IPS-NIHi7 (cell line): Measurements from ENCODE around the gene OTOA.
A peak's percentile ranks its signal among the peaks of the same experiment; 100 is the strongest.
"Not testable (repeated sequence)": the region's sequence is repeated elsewhere in the genome, so short reads cannot be mapped to it uniquely, and the experiment has no call there.

Experiments used
- DNase-seq: peaks from one replicate; pipeline ENCODE4 v3.0.0; 2012; ENCODE audit warnings: mixed read lengths; ENCODE audit errors: extremely low spot score

Gene OTOA

GRCh38 chr16:21663889-21664647, at the start of gene OTOA:
OTOA (plus strand) TSS chr16:21663968; CDS start chr16:21678515, 14,547 bp downstream.
- peak; percentile 64 for DNase-seq

GRCh38 chr16:21614896-21615295, 48.9 kb upstream of the OTOA start:
- no peak for DNase-seq

GRCh38 chr16:21617607-21618006, 46.2 kb upstream of the OTOA start:
- DNase-seq, result no peak

GRCh38 chr16:21618281-21618680, 45.5 kb upstream of the OTOA start:
- no peak for DNase-seq

- no peak for DNase-seq
These were observed 43.9 kb upstream of the OTOA start for GRCh38 chr16:21619765-21620425.

- DNase-seq, result no peak
These were observed 43.2 kb upstream of the OTOA start for GRCh38 chr16:21620592-21620991.

- no peak for DNase-seq
These were observed 41.2 kb upstream of the OTOA start for GRCh38 chr16:21622545-21622944.

- no peak for DNase-seq
These were observed 38.7 kb upstream of the OTOA start for GRCh38 chr16:21625026-21625425.

- DNase-seq, result no peak
These were observed 37.0 kb upstream of the OTOA start for GRCh38 chr16:21626659-21627277.

- DNase-seq, result no peak
These were observed 35.5 kb upstream of the OTOA start for GRCh38 chr16:21628121-21628726.

- DNase-seq, result no peak
These were observed 35.0 kb upstream of the OTOA start for GRCh38 chr16:21628772-21629171.

GRCh38 chr16:21629616-21630539, 33.9 kb upstream of the OTOA start:
- not testable (repeated sequence) for DNase-seq

GRCh38 chr16:21630866-21631265, 32.9 kb upstream of the OTOA start:
- not testable (repeated sequence) for DNase-seq

GRCh38 chr16:21631376-21631775, 32.4 kb upstream of the OTOA start:
- not testable (repeated sequence) for DNase-seq

GRCh38 chr16:21631951-21632575, 31.7 kb upstream of the OTOA start:
- DNase-seq, result not testable (repeated sequence)

GRCh38 chr16:21634216-21634615, 29.6 kb upstream of the OTOA start:
- DNase-seq, result no peak

GRCh38 chr16:21635694-21636093, 28.1 kb upstream of the OTOA start:
- DNase-seq, result not testable (repeated sequence)

- DNase-seq, result no peak
These were observed 26.5 kb upstream of the OTOA start for GRCh38 chr16:21637032-21637968.

- DNase-seq, result no peak
These were observed 25.2 kb upstream of the OTOA start for GRCh38 chr16:21638573-21638975.

- DNase-seq, result no peak
These were observed 24.3 kb upstream of the OTOA start for GRCh38 chr16:21639493-21639892.
